Activated naive CD8-positive, alpha-beta T cell treated with anti-CD3 and anti-CD28 coated beads for 36 hours (primary cell): ENCODE measurements around the gene ERC2. TPM values are rescaled to one million over a fixed set of nuclear protein-coding genes. Genes with fewer than 3 reads are reported as not detected.

ENCODE experiments used
- DNase-seq: peaks from one replicate; pipeline ENCODE4 v3.0.0; 2021
- H3K27ac Mint-ChIP-seq: one replicate; pipeline ENCODE4 v1.8.0; 2022; ENCODE audit warnings: mild to moderate bottlenecking, moderate library complexity, mixed read lengths
- H3K27me3 Mint-ChIP-seq: one replicate; pipeline ENCODE4 v1.8.0; 2022; ENCODE audit warnings: mild to moderate bottlenecking, mixed read lengths
- H3K36me3 Mint-ChIP-seq: one replicate; pipeline ENCODE4 v1.8.0; 2021; ENCODE audit warnings: mild to moderate bottlenecking, mixed read lengths
- H3K4me1 Mint-ChIP-seq: one replicate; pipeline ENCODE4 v1.8.0; 2021; ENCODE audit warnings: mixed read lengths
- H3K4me3 Mint-ChIP-seq: one replicate; pipeline ENCODE4 v1.8.0; 2022; ENCODE audit warnings: mild to moderate bottlenecking, moderate library complexity, mixed read lengths
- H3K9me3 Mint-ChIP-seq: one replicate; pipeline ENCODE4 v1.8.0; 2022; ENCODE audit warnings: mixed read lengths
- total RNA-seq, 2 experiments: library from RNA; stranded (reverse); gene quantifications; one replicate each; pipeline ENCODE4 v1.2.3, GENCODE V29; 2021

ERC2 gene
- total RNA-seq, 2 experiments from 2014 or later: not detected

GRCh38 chr3:55661571-55661970 lies 806.7 kb downstream of the ERC2 start:
- Mint-ChIP-seq H3K27me3 (peaks cover 7% of the 10 kb centered on the region), H3K4me3 (no peak overlapping the region), H3K36me3 (no peaks in the 10 kb centered on the region), H3K27ac (no peak overlapping the region), H3K4me1 (peaks cover 7% of the 10 kb centered on the region), H3K9me3 (no peaks in the 10 kb centered on the region)
- DNase-seq: no peak

DNA sequence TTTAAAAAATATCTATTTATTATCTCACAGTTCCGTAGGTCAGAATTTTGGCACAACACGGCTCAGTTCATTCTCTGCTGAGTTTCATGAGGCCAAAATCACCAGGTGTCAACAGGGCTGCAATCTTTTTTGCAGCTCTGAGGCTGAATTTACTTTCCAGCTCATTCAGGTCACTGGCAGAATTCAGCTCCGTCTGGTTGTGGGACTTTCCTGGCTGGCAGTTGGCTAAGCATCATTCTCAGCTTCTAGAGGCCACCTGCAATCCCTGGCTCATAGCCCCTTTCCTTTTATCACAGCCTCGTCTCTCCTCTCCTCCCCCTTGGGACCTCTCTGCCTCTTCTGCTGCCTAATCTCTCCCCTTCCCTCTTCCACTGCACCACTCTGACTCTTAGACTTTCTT lies 807.1 kb downstream of the ERC2 start:
- Mint-ChIP-seq H3K27me3 (peaks cover 7% of the 10 kb centered on the region), H3K4me1 (peaks cover 7% of the 10 kb centered on the region), H3K36me3 (no peaks in the 10 kb centered on the region), H3K9me3 (no peaks in the 10 kb centered on the region), H3K27ac (no peak overlapping the region), H3K4me3 (no peak overlapping the region)
- no peak for DNase-seq

- H3K4me3 Mint-ChIP-seq: no peak overlapping the region
- no peak for DNase-seq
- no peaks in the 10 kb centered on the region for H3K36me3 Mint-ChIP-seq
- no peak overlapping the region for H3K27ac Mint-ChIP-seq
- peaks cover 7% of the 10 kb centered on the region for H3K4me1 Mint-ChIP-seq
- H3K9me3 Mint-ChIP-seq: no peaks in the 10 kb centered on the region
- peaks cover 7% of the 10 kb centered on the region for H3K27me3 Mint-ChIP-seq
Observed at GRCh38 chr3:55660642-55661041, 807.6 kb downstream of the ERC2 start.

DNA sequence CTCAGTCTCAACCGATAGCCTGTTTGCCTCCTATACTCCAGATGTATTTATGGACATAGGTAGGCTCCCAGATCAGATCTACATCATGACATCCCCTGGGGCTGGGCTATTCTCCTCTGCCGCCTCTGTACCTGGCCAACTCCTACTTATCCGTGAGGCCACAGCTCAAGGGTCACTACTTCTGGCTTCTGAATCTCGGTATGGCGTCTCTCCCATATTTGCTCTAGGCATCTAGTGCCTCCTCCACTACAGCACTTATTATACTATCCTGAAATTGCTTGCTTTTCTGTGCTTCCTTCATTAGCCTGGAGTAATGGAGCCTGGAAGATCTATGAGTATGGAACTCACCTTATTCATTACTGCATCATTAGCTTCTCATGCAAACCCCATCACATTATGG lies 808.6 kb downstream of the ERC2 start:
- H3K4me1 Mint-ChIP-seq: peaks cover 7% of the 10 kb centered on the region
- H3K36me3 Mint-ChIP-seq: no peaks in the 10 kb centered on the region
- H3K27ac Mint-ChIP-seq: no peak overlapping the region
- H3K9me3 Mint-ChIP-seq: no peaks in the 10 kb centered on the region
- H3K27me3 Mint-ChIP-seq: peaks cover 7% of the 10 kb centered on the region
- DNase-seq: no peak
- H3K4me3 Mint-ChIP-seq: no peak overlapping the region

DNA sequence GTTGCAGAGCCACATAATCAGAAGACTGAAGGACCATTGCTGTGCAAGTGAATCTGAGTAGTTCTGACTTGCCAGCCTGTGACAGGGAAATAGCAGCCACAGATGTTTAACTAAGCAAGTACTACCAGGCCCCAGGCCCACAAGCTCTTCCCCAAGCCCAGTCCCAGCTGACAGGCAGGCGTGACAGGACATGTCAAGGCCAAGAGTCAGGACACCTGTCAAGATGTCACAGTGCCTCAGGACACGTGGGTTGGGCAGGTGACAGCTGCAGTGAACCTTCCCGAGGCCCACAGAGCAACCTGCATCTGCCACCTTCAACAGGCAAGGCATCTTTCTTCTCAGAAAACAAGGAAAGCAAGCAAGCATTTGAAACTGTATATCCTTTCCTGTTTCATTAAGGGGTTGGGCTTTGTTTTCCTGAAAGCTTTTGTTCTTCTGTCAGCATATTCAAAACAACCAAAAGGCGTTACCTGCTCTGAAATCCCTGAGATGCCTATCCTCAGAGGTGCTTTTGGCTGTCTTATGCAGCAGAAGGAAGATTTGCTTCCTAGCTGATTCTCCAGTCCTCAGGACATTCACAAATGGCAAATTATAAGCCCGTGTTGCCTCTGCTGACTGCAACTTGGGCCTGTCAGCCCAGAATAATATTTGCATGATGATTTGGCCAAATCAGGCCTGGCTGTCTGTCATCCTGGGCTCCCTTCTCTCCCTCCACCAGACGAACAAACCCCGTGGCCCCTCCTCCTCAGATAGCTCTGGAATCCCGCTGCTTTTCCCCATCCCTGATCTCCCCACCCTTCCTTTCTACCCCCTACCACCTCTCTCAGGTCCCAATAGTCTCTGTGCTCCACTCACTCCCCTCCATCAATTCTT lies 809.3 kb downstream of the ERC2 start:
- no peak for DNase-seq
- no peak overlapping the region for H3K4me3 Mint-ChIP-seq

DNA sequence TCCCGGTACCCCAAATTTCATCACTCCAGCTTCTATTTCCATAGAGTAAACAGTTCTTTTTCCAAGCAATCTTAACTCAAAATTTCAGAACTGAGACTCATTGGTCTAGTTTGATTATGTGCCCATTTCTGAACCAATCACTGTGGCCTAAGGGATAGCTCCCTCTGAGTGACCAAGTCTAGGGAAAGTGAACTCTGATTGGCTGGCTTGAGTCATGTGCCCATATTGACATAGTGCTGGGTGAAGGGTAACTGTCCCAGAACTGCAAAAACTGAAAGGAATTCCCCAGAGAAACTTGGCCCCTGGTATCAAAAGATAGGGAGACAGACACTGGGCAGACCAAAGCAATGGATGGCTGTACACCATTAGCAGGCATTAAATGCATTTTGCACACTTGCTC lies 810.0 kb downstream of the ERC2 start:
- DNase-seq: no peak
- Mint-ChIP-seq H3K27ac (no peak overlapping the region), H3K4me3 (no peak overlapping the region), H3K27me3 (peaks cover 7% of the 10 kb centered on the region), H3K9me3 (no peaks in the 10 kb centered on the region), H3K4me1 (peaks cover 3% of the 10 kb centered on the region), H3K36me3 (no peaks in the 10 kb centered on the region)

More for the DNA sequence above, 809.3 kb downstream of the ERC2 start:
- H3K27ac Mint-ChIP-seq: no peak overlapping the region
- H3K4me1 Mint-ChIP-seq: peaks cover 5% of the 10 kb centered on the region
- H3K36me3 Mint-ChIP-seq: no peaks in the 10 kb centered on the region
- peaks cover 7% of the 10 kb centered on the region for H3K27me3 Mint-ChIP-seq
- no peaks in the 10 kb centered on the region for H3K9me3 Mint-ChIP-seq

DNA sequence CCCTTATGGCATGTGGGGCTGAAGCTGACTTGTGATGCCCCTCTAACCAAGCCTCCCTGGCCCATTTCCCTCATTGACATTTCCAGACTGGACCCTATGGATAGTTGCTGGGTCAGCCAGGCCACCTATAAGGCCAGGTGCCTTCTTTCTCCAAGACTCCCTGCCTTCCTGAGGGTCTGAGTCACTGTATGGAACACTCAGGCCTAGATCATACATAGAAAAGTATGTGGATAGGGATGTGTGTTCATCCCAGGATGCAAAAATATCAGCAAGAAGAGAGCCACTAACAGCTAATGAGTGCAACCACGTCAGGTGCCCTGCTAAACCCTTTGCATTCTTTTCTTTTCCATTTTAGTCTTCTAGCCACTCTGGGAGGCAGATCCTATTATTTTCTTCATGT lies 812.7 kb downstream of the ERC2 start:
- H3K4me1 Mint-ChIP-seq: peaks cover 3% of the 10 kb centered on the region
- no peak overlapping the region for H3K27ac Mint-ChIP-seq
- DNase-seq: no peak
- H3K36me3 Mint-ChIP-seq: no peaks in the 10 kb centered on the region
- H3K4me3 Mint-ChIP-seq: no peak overlapping the region
- no peaks in the 10 kb centered on the region for H3K9me3 Mint-ChIP-seq
- peaks cover 7% of the 10 kb centered on the region for H3K27me3 Mint-ChIP-seq

DNA sequence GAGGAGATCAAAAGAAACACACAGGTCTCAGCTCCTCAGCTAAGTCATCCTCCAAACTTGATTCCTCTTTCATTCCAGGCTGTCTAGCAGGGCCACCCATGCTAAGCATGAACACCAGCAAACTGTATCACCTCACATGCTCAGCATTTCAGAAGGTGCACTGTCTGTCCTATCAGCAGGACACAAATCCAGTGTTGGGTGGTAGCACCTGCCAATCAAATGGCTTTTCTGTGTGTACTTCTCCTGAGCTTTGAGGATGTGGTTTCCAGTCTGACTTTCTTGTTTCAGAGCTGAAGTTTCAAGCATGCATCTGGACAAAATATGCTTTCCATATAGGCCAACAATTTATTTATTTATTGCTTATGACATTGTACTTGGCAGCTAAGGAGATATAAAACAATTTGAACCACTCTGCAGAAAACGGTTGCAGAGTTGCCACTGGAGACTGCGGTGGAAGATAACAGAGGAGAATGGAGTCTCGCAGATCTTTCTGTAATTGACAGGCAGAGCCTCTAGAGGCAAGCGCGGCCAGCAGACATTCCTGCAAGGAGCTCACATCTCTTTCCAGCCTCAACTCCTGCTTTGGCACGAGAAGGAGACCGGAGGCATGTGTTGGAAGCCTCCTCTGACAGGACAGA lies 814.0 kb downstream of the ERC2 start:
- no peaks in the 10 kb centered on the region for H3K9me3 Mint-ChIP-seq
- H3K4me1 Mint-ChIP-seq: peaks cover 3% of the 10 kb centered on the region
- H3K36me3 Mint-ChIP-seq: no peaks in the 10 kb centered on the region
- no peak overlapping the region for H3K27ac Mint-ChIP-seq
- DNase-seq: no peak
- H3K27me3 Mint-ChIP-seq: no peaks in the 10 kb centered on the region
- no peak overlapping the region for H3K4me3 Mint-ChIP-seq

GRCh38 chr3:55651011-55651410 lies 817.3 kb downstream of the ERC2 start:
- H3K27ac Mint-ChIP-seq: no peak overlapping the region
- H3K36me3 Mint-ChIP-seq: no peaks in the 10 kb centered on the region
- DNase-seq: no peak
- H3K4me3 Mint-ChIP-seq: no peak overlapping the region
- H3K9me3 Mint-ChIP-seq: no peaks in the 10 kb centered on the region
- no peaks in the 10 kb centered on the region for H3K27me3 Mint-ChIP-seq
- peaks cover 3% of the 10 kb centered on the region for H3K4me1 Mint-ChIP-seq

- H3K36me3 Mint-ChIP-seq: no peaks in the 10 kb centered on the region
- H3K27ac Mint-ChIP-seq: no peak overlapping the region
- no peaks in the 10 kb centered on the region for H3K9me3 Mint-ChIP-seq
- no peak for DNase-seq
- H3K4me3 Mint-ChIP-seq: no peak overlapping the region
- H3K27me3 Mint-ChIP-seq: no peaks in the 10 kb centered on the region
- peaks cover 3% of the 10 kb centered on the region for H3K4me1 Mint-ChIP-seq
Observed at GRCh38 chr3:55650011-55650410, 818.3 kb downstream of the ERC2 start.

DNA sequence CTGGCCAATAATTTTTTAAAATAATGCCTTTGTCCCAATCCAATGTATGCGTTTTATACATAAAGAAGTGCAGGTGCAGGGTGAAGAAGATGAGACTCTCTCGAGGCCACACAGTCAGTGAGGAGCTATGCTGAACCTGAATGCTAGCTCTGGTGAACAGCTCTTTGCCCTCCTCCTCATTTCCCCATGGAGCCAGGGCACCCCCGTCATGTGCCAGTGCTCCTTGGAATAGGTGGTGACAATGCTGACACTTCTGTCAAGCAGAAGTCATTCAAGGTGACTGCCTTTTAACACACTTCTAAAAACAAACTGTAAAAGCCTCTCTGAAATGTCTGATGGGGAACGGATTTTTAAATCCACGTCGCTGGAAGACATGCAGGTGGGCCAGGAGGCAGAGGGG lies 818.7 kb downstream of the ERC2 start:
- Mint-ChIP-seq H3K36me3 (no peaks in the 10 kb centered on the region), H3K27ac (no peak overlapping the region), H3K9me3 (no peaks in the 10 kb centered on the region), H3K27me3 (no peaks in the 10 kb centered on the region), H3K4me1 (peaks cover 3% of the 10 kb centered on the region), H3K4me3 (no peak overlapping the region)
- DNase-seq: no peak

DNA sequence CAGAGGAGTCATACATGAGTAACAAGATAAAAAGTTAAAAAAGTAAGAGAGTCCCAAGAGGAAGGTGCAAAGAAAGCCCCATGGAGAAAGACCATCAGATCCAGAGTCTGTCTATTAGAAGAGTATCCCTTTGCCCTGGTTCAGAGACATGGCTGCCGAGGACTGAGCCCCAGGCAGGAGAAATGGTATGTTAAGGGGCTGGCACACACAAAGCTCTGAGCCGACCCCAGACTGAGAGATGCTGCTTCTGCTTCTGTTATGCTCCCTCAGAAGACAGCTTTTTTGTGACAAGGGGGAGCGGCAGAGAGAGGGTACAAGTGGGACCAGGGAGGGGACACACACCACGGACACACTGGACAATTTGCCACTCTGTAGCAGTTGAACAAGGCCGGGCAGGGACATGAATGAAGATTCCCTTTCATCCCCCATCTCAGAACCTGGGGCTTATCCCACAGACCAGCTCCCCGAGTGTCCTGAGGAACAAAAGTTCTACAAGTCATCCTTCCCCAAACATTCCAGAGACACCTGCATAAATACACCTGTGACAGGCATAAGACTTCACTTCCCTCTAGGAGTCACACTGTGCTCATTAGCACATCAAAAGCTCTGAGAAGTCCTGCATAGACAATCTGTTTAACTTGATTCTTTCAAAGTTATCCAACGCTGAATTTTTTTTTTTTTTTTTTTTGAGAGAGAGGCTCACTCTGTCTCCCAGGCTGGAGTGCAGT lies 819.5 kb downstream of the ERC2 start:
- Mint-ChIP-seq H3K27me3 (no peaks in the 10 kb centered on the region), H3K9me3 (no peaks in the 10 kb centered on the region), H3K4me1 (no peaks in the 10 kb centered on the region), H3K27ac (no peak overlapping the region), H3K36me3 (no peaks in the 10 kb centered on the region), H3K4me3 (no peak overlapping the region)
- no peak for DNase-seq

DNA sequence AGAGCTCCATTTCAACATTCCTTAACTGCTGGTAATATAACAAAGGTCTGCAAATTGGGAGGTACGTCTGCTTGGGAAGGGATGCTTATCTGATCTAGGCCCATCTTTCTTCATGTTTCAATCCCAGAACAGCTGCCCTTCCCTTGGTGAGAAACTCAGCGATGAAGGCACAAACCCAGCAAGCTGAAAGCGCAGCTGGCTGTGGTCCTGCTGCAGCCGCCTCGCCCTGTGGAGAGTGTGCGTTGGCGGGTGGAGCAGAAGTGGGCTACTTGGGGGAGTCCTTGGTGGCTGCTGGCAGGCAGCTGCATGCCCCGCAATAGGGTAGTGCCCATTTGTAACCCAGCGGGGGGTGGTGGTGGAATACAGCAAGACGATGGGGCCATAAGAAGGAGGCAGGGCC lies 820.6 kb downstream of the ERC2 start:
- Mint-ChIP-seq H3K36me3 (no peaks in the 10 kb centered on the region), H3K27me3 (peaks cover 3% of the 10 kb centered on the region), H3K4me1 (no peaks in the 10 kb centered on the region), H3K9me3 (no peaks in the 10 kb centered on the region), H3K4me3 (no peak overlapping the region), H3K27ac (no peak overlapping the region)
- DNase-seq: no peak

GRCh38 chr3:55647063-55647462 lies 821.2 kb downstream of the ERC2 start:
- Mint-ChIP-seq H3K4me1 (no peaks in the 10 kb centered on the region), H3K9me3 (no peaks in the 10 kb centered on the region), H3K27me3 (peaks cover 3% of the 10 kb centered on the region), H3K36me3 (no peaks in the 10 kb centered on the region), H3K27ac (no peak overlapping the region), H3K4me3 (no peak overlapping the region)
- no peak for DNase-seq

GRCh38 chr3:55646121-55646520 lies 822.1 kb downstream of the ERC2 start:
- no peaks in the 10 kb centered on the region for H3K4me1 Mint-ChIP-seq
- H3K9me3 Mint-ChIP-seq: no peaks in the 10 kb centered on the region

More at GRCh38 chr3:55646121-55646520, 822.1 kb downstream of the ERC2 start:
- Mint-ChIP-seq H3K36me3 (no peaks in the 10 kb centered on the region), H3K27me3 (peaks cover 3% of the 10 kb centered on the region), H3K4me3 (no peak overlapping the region), H3K27ac (no peak overlapping the region)
- no peak for DNase-seq
